GM23338 (cell line): ENCODE measurements around the gene LAMA4. TPM values are rescaled to one million over a fixed set of nuclear protein-coding genes. Genes with fewer than 3 reads are reported as not detected.

Source experiments
- ATAC-seq: fragments of 200-7000 bp; cut with Tn5 transposase; 3 replicates; pipeline ENCODE4 v1.9.1; 2020
- DNase-seq: peaks from one replicate; pipeline ENCODE4 v3.0.0-alpha.2; 2015; ENCODE audit warnings: low spot score
- H2AFZ ChIP-seq: fragments of 200-600 bp; sonication (generic); 2 replicates; pipeline ENCODE4 v1.8.0; 2016; ENCODE audit warnings: antibody characterized with exemption, mild to moderate bottlenecking, moderate library complexity
- H3F3A ChIP-seq: fragments of 200-600 bp; sonication (generic); replicated peaks from 2 replicates; pipeline ENCODE4 v1.8.0; 2017; ENCODE audit warnings: antibody characterized with exemption, mixed run types, low read depth
- H3K27ac ChIP-seq: fragments of 200-600 bp; sonication (generic); 2 replicates; pipeline ENCODE4 v1.6.1; 2016; ENCODE audit warnings: low read depth
- H3K27me3 ChIP-seq: fragments of 200-600 bp; sonication (generic); 2 replicates; pipeline ENCODE4 v1.8.0; 2016; ENCODE audit warnings: mild to moderate bottlenecking, mixed run types, moderate library complexity; ENCODE audit not compliant: insufficient read depth
- H3K36me3 ChIP-seq: fragments of 200-600 bp; sonication (generic); 2 replicates; pipeline ENCODE4 v1.8.0; 2016; ENCODE audit warnings: mild to moderate bottlenecking; ENCODE audit not compliant: insufficient read depth
- H3K4me1 ChIP-seq: fragments of 200-600 bp; sonication (generic); 2 replicates; pipeline ENCODE4 v1.8.0; 2016; ENCODE audit warnings: mild to moderate bottlenecking, moderate library complexity; ENCODE audit not compliant: insufficient read depth
- H3K4me2 ChIP-seq: fragments of 200-600 bp; sonication (generic); 2 replicates; pipeline ENCODE4 v1.7.1; 2017; ENCODE audit warnings: mixed run types
- H3K4me3 ChIP-seq: fragments of 200-600 bp; sonication (generic); 2 replicates; pipeline ENCODE4 v1.6.1; 2016; ENCODE audit warnings: mixed run types
- H3K79me2 ChIP-seq: fragments of 200-600 bp; sonication (generic); replicated peaks from 2 replicates; pipeline ENCODE4 v1.8.0; 2017; ENCODE audit warnings: mild to moderate bottlenecking; ENCODE audit not compliant: insufficient read depth
- H3K9me2 ChIP-seq: fragments of 200-600 bp; sonication (generic); 2 replicates; pipeline ENCODE4 v1.8.0; 2017; ENCODE audit not compliant: insufficient read depth
- H4K20me1 ChIP-seq: fragments of 200-600 bp; sonication (generic); replicated peaks from 2 replicates; pipeline ENCODE4 v1.8.0; 2017; ENCODE audit warnings: mild to moderate bottlenecking; ENCODE audit not compliant: insufficient read depth
- H3K27ac Mint-ChIP-seq: 2 replicates; pipeline ENCODE4 v1.8.0; 2020; ENCODE audit warnings: inconsistent platforms, mild to moderate bottlenecking, moderate library complexity, mixed read lengths
- H3K27me3 Mint-ChIP-seq: 3 replicates; pipeline ENCODE4 v1.8.0; 2022; ENCODE audit warnings: low read depth, mild to moderate bottlenecking, moderate library complexity, mixed read lengths, inconsistent platforms; ENCODE audit not compliant: insufficient read depth, poor library complexity
- H3K36me3 Mint-ChIP-seq: 3 replicates; pipeline ENCODE4 v1.8.0; 2021; ENCODE audit warnings: low read depth, mild to moderate bottlenecking, inconsistent platforms, moderate library complexity, mixed read lengths
- H3K4me1 Mint-ChIP-seq: 3 replicates; pipeline ENCODE4 v1.8.0; 2020; ENCODE audit warnings: mild to moderate bottlenecking, inconsistent platforms, mixed read lengths
- H3K4me3 Mint-ChIP-seq: 3 replicates; pipeline ENCODE4 v1.8.0; 2021; ENCODE audit warnings: moderate library complexity, mild to moderate bottlenecking, inconsistent platforms, mixed read lengths
- H3K9me3 Mint-ChIP-seq: 3 replicates; pipeline ENCODE4 v1.8.0; 2020; ENCODE audit warnings: moderate library complexity, mild to moderate bottlenecking, inconsistent platforms, mixed read lengths
- CREB1 ChIP-seq: fragments of 250-450 bp; sonication (Bioruptor Pico); IDR thresholded peaks from 2 replicates; pipeline ENCODE4 v1.5.0; 2020; ENCODE audit warnings: low read depth, mild to moderate bottlenecking, moderate library complexity
- CTCF ChIP-seq, 2 experiments: fragments of 200-600 bp in 1 of 2; sonication (generic) in 1 of 2; conservative IDR thresholded peaks; 2 replicates each; pipeline versions ENCODE4 v1.5.1 to v1.6.1; 2016 to 2017; ENCODE audit warnings: antibody characterized with exemption in 2 of 2, low read depth in 2 of 2, mild to moderate bottlenecking in 2 of 2, moderate library complexity in 1 of 2
- ETS1 ChIP-seq: IDR thresholded peaks from 2 replicates; pipeline ENCODE4 v1.6.1; 2016; ENCODE audit warnings: antibody characterized with exemption
- EZH2 ChIP-seq: fragments of 200-600 bp; sonication (generic); IDR thresholded peaks from one replicate; pipeline ENCODE4 v1.8.0; 2017; ENCODE audit warnings: antibody characterized with exemption, mild to moderate bottlenecking, low read depth; ENCODE audit not compliant: unreplicated experiment
- JUNB ChIP-seq: IDR thresholded peaks from one replicate; pipeline ENCODE4 v1.6.1; 2016; ENCODE audit warnings: antibody characterized with exemption; ENCODE audit not compliant: unreplicated experiment
- NANOG ChIP-seq: IDR thresholded peaks from 2 replicates; pipeline ENCODE4 v1.6.1; 2016; ENCODE audit warnings: antibody characterized with exemption, borderline replicate concordance
- STAT1 ChIP-seq: IDR thresholded peaks from one replicate; pipeline ENCODE4 v1.6.1; 2016; ENCODE audit warnings: antibody characterized with exemption; ENCODE audit not compliant: unreplicated experiment
- ZNF331 ChIP-seq: fragments of 250-450 bp; sonication (Bioruptor Pico); IDR thresholded peaks from 2 replicates; pipeline ENCODE4 v1.5.0; 2020; ENCODE audit warnings: low read depth, mild to moderate bottlenecking, moderate library complexity
- polyA plus RNA-seq: library from polyadenylated mRNA; unstranded; fragments of >200 nt; fragmentation: Nextera tagmentation; extraction: Ambion mirVana; gene quantifications from 2 replicates; pipeline ENCODE4 v1.2.1, GENCODE V29; 2016
- total RNA-seq: library from RNA; depleted of rRNA; stranded (reverse); fragments of >200 nt; shearing (Covaris generic); gene quantifications from 2 replicates; pipeline ENCODE4 v1.2.3, GENCODE V29; 2014

The LAMA4 gene
- total and polyA plus RNA-seq, 2 experiments from 2014 or later = 1.7 to 2.8 TPM

GRCh38 chr6:112148103-112148502 is 106.3 kb downstream of the LAMA4 start:
- no peaks in the 10 kb centered on the region for H3F3A ChIP-seq
- Mint-ChIP-seq H3K4me1 (no peaks in the 10 kb centered on the region; the same call in 2 of the 3 replicates), H3K4me3 (no peak overlapping the region), H3K36me3 (no peaks in the 10 kb centered on the region), H3K27me3 (no peaks in the 10 kb centered on the region), H3K27ac (no peak overlapping the region), H3K9me3 (no peaks in the 10 kb centered on the region)
- ATAC-seq (peak; percentile 63), DNase-seq (peak; percentile 29)
- H3K4me1 ChIP-seq = no peaks in the 10 kb centered on the region
- H3K4me3 ChIP-seq = no peak overlapping the region
- TF ChIP-seq CREB1 (no peak), JUNB (no peak), CTCF (conservative IDR thresholded peaks at IDR 0.05; ENCODE audit: low read depth in 2 of 2) (0 out of 4 replicates have a peak, but pooled peaks of 1 of the 2 experiments have one; percentile 9), ZNF331 (CRISPR knock-in tag) (no peak)
- no peaks in the 10 kb centered on the region for H3K79me2 ChIP-seq
- no peak overlapping the region for H3K27ac ChIP-seq
- no peaks in the 10 kb centered on the region for H3K9me2 ChIP-seq
- H2AFZ ChIP-seq = no peak overlapping the region
- H4K20me1 ChIP-seq = no peaks in the 10 kb centered on the region
- H3K4me2 ChIP-seq = no peak overlapping the region
- no peaks in the 10 kb centered on the region for H3K36me3 ChIP-seq
- H3K27me3 ChIP-seq = no peaks in the 10 kb centered on the region

- no peaks in the 10 kb centered on the region for H3K9me3 Mint-ChIP-seq
- Histone ChIP-seq H3K36me3 (no peaks in the 10 kb centered on the region), H3K4me2 (no peak overlapping the region), H3K4me1 (no peaks in the 10 kb centered on the region), H3K79me2 (no peaks in the 10 kb centered on the region), H4K20me1 (no peaks in the 10 kb centered on the region), H3K9me2 (no peaks in the 10 kb centered on the region), H3K4me3 (no peak overlapping the region), H3K27ac (no peak overlapping the region), H2AFZ (peak overlapping the region; percentile 79; the same call in 1 of the 2 replicates), H3F3A (no peaks in the 10 kb centered on the region), H3K27me3 (no peaks in the 10 kb centered on the region)
- no peak overlapping the region for H3K4me3 Mint-ChIP-seq
- H3K4me1 Mint-ChIP-seq = no peaks in the 10 kb centered on the region; the same call in 2 of the 3 replicates
- DNase-seq (peak; percentile 65), ATAC-seq (peak; percentile 97)
- no peak overlapping the region for H3K27ac Mint-ChIP-seq
- TF ChIP-seq CTCF (conservative IDR thresholded peaks at IDR 0.05; ENCODE audit: low read depth in 2 of 2) = peak; percentile 40 to 73
- no peak for TF ChIP-seq ETS1
- no peak for TF ChIP-seq STAT1
- TF ChIP-seq NANOG = no peak
- no peak for TF ChIP-seq EZH2
- H3K27me3 Mint-ChIP-seq = no peaks in the 10 kb centered on the region
- H3K36me3 Mint-ChIP-seq = no peaks in the 10 kb centered on the region
These were observed 109.2 kb downstream of the LAMA4 start for GRCh38 chr6:112145080-112145573.
